Stimulated activated CD8-positive, alpha-beta memory T cell treated with anti-CD3 and anti-CD28 coated beads, Interleukin-7, amount 100 ng/mL, for 4 hours (primary cell): ENCODE results near the gene BTN3A1.

Experiments used
- DNase-seq, 2 donors: peaks; one replicate each; pipeline ENCODE4 v3.0.0-alpha.2; 2020; ENCODE audit warnings: low read depth in 2 of 2

BTN3A1 gene

GRCh38 chr6:26379740-26380139, 22.3 kb upstream of the BTN3A1 start:
- DNase-seq: no peak

GRCh38 chr6:26380256-26380655, 21.8 kb upstream of the BTN3A1 start:
- DNase-seq: no peak

GRCh38 chr6:26382121-26382520, 20.0 kb upstream of the BTN3A1 start:
- DNase-seq: no peak

GRCh38 chr6:26383624-26384417, 18.3 kb upstream of the BTN3A1 start:
- no peak for DNase-seq

GRCh38 chr6:26385734-26386125, 16.3 kb upstream of the BTN3A1 start:
- no peak for DNase-seq

- DNase-seq: no peak
Observed at GRCh38 chr6:26387565-26387964, 14.5 kb upstream of the BTN3A1 start.

GRCh38 chr6:26388014-26388413, 14.1 kb upstream of the BTN3A1 start:
- DNase-seq: no peak

- no peak for DNase-seq
Observed at GRCh38 chr6:26388441-26388840, 13.6 kb upstream of the BTN3A1 start.

GRCh38 chr6:26389349-26389894, 12.7 kb upstream of the BTN3A1 start:
- no peak for DNase-seq

GRCh38 chr6:26390531-26390930, 11.5 kb upstream of the BTN3A1 start:
- DNase-seq: no peak

GRCh38 chr6:26392932-26393636, 9.0 kb upstream of the BTN3A1 start:
- DNase-seq: no peak

GRCh38 chr6:26394289-26394688, 7.8 kb upstream of the BTN3A1 start:
- DNase-seq: no peak

GRCh38 chr6:26398555-26398954, 3.5 kb upstream of the BTN3A1 start:
- DNase-seq: no peak

- no peak for DNase-seq
Observed at GRCh38 chr6:26400626-26401025, 1.4 kb upstream of the BTN3A1 start.

- no peak for DNase-seq
Observed at GRCh38 chr6:26401389-26401986, 587 bp upstream of the BTN3A1 start.

GRCh38 chr6:26403893-26404292, 1.8 kb downstream of the BTN3A1 start:
- no peak for DNase-seq

GRCh38 chr6:26404546-26404945, 2.5 kb downstream of the BTN3A1 start:
- no peak for DNase-seq

GRCh38 chr6:26408828-26409730, 7.0 kb downstream of the BTN3A1 start:
- no peak for DNase-seq

GRCh38 chr6:26411751-26412150, 9.7 kb downstream of the BTN3A1 start:
- DNase-seq: no peak

- no peak for DNase-seq
Observed at GRCh38 chr6:26412228-26412627, 10.2 kb downstream of the BTN3A1 start.

- DNase-seq: no peak
Observed at GRCh38 chr6:26412954-26413353, 10.9 kb downstream of the BTN3A1 start.

- DNase-seq: no peak
Observed at GRCh38 chr6:26414281-26414680, 12.2 kb downstream of the BTN3A1 start.
